ENCODE data around the gene U2AF2. TPM values are rescaled to one million over a fixed set of nuclear protein-coding genes. Genes with fewer than 3 reads are reported as not detected.

The U2AF2 gene
- total RNA-seq, 4 donors from 2014 or later: 68.4 to 115 (median 85.7) TPM

DNA sequence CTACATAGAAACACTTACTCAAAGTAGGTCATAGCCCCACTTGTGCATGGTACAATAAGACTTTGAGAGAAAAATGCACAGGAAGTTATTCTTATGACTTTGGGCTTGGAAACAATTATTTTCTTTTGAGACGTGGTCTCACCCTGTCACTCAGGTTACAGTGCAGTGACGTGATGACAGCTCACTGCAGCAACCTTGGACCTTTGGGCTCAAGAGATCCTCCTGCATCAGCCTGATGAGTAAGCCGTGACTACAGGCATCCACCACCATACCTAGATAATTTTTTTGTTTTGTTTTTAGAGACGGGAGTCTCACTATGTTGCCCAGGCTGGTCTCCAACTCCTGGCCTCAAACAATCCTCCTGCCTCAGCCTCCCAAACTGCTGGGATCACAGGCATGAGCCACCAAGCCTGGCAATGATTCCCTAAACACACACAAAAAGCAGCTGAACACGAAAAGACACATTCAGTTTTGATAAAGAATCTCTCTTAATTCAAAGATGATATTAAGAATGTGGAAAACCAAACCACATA lies 65.4 kb downstream of the U2AF2 start:
- 53 to 61% methylated on average over 5 of the region's 5 CpGs for WGBS, 2 donors
- H3K4me3 ChIP-seq (replicated peaks in 1 of 3): no peak overlapping the region
- no peak overlapping the region for H3K27ac ChIP-seq
- H3K4me1 ChIP-seq: no peaks in the 10 kb centered on the region
- intact Hi-C loops (cut with DNase I): no loop called here
- no peak for TF ChIP-seq CTCF (IDR thresholded peaks at IDR 0.05)
- no peak for TF ChIP-seq POLR2A (IDR thresholded peaks at IDR 0.05)
- no peaks in the 10 kb centered on the region for H3K36me3 ChIP-seq
- no peaks in the 10 kb centered on the region for H3K27me3 ChIP-seq
- DNase-seq: no peak
- H3K9me3 ChIP-seq: no peaks in the 10 kb centered on the region

DNA sequence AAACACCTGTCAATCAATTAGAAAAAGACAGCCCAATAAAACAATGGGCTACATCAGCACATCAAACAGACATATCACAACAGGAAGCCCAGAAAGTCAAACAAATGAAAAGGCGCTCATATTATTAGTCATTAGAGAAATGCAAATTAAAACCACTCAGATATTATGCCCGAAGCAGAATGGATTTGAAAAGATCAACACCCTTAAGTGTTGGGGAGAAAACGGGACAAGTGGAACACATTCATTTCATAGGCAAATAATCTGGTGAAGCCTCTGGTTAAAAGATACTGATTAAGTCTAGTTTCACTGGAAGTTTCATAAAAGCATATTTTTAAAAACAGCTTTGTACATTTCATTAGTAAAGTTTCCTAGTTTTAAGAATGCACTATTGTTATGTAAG lies 66.0 kb downstream of the U2AF2 start:
- TF ChIP-seq POLR2A (IDR thresholded peaks at IDR 0.05) (no peak), CTCF (IDR thresholded peaks at IDR 0.05) (no peak)
- DNase-seq: no peak
- H3K36me3 ChIP-seq: no peaks in the 10 kb centered on the region
- no peak overlapping the region for H3K4me3 ChIP-seq (replicated peaks in 1 of 3)
- no peaks in the 10 kb centered on the region for H3K9me3 ChIP-seq
- WGBS, 2 donors: 87 to 90% methylated on average over 3 of the region's 3 CpGs
- intact Hi-C loops (cut with DNase I): no loop called here
- no peaks in the 10 kb centered on the region for H3K27me3 ChIP-seq
- H3K4me1 ChIP-seq: no peaks in the 10 kb centered on the region
- H3K27ac ChIP-seq: no peak overlapping the region

DNA sequence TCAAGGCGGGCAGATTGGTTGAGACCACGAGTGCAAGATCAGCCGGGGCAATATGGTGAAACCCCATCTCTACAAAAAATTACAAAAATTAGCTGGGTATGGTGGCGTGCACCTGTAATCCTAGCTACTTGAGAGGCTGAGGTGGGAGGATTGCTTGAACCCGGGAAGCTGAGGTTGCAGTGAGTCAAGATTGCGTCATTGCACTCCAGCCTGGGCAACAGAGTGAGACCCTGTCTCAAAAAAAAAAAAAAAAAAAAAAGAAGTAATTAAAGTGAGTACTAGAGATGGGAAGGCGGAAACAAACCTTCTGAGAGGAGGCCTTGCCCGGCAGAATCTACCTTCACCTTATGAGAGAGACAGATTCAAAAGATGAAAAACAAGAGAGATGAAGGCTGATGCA lies 68.7 kb downstream of the U2AF2 start:
- Histone ChIP-seq H3K27ac (no peak overlapping the region), H3K27me3 (no peaks in the 10 kb centered on the region), H3K4me3 (replicated peaks in 1 of 3) (no peak overlapping the region), H3K4me1 (no peaks in the 10 kb centered on the region), H3K9me3 (no peaks in the 10 kb centered on the region), H3K36me3 (no peaks in the 10 kb centered on the region)
- WGBS, 2 donors: 88 to 89% methylated on average over 8 of the region's 8 CpGs
- intact Hi-C loops (cut with DNase I): no loop called here
- TF ChIP-seq CTCF (IDR thresholded peaks at IDR 0.05) (no peak), POLR2A (IDR thresholded peaks at IDR 0.05) (no peak)
- no peak for DNase-seq

Small RNA genes lying within 50 kb of the gene (small RNA-seq; reads per million reads assigned to genes)
- gene AC010525.2: not detected

Other genes with a start within 250 kb of the U2AF2 start
- gene UBE2S, start 247.2 kb upstream of the U2AF2 start, total RNA-seq: 10 to 100 TPM in 2 of 4 donors, 1 to 10 TPM in 2; 5.7 to 13.3 (median 9.8) TPM
- not detected for gene SHISA7, start 211.7 kb upstream of the U2AF2 start, total RNA-seq
- gene ISOC2, start 193.4 kb upstream of the U2AF2 start, total RNA-seq: 100 to 1,000 TPM in 2 of 4 donors, 10 to 100 TPM in 2; 52.1 to 178 (median 100) TPM
- gene C19orf85, start 190.3 kb upstream of the U2AF2 start, total RNA-seq: not detected
- 10 to 100 TPM in 2 of 4 donors, 1 to 10 TPM in 2; 2.1 to 12.0 (median 6.5) TPM for gene ZNF628, start 178.4 kb upstream of the U2AF2 start, total RNA-seq
- gene NAT14, start 169.8 kb upstream of the U2AF2 start, total RNA-seq: 10 to 100 TPM in 2 of 4 donors, 1 to 10 TPM in 2; 5.1 to 28.3 (median 12.2) TPM
- gene SSC5D, start 166.6 kb upstream of the U2AF2 start, total RNA-seq: 1 to 10 TPM; 1.7 to 2.9 (median 2.2) TPM
- not detected for gene SBK2, start 117.9 kb upstream of the U2AF2 start, total RNA-seq
- gene SBK3, start 109.5 kb upstream of the U2AF2 start, total RNA-seq: 10 to 100 TPM in 1 of 4 donors, under 1 TPM in 1, not detected in 2; 0.94 to 14.8 TPM
- gene ZNF579, start 74.2 kb upstream of the U2AF2 start, total RNA-seq: 1 to 10 TPM; 4.0 to 7.5 (median 6.6) TPM
- gene FIZ1, start 55.5 kb upstream of the U2AF2 start, total RNA-seq: 10 to 100 TPM in 3 of 4 donors, 1 to 10 TPM in 1; 9.0 to 18.5 (median 14.0) TPM
- gene ZNF524, start 54.7 kb upstream of the U2AF2 start, total RNA-seq: 10 to 100 TPM; 13.0 to 34.2 (median 28.9) TPM
- gene ZNF865, start 49.4 kb upstream of the U2AF2 start, total RNA-seq: 10 to 100 TPM in 2 of 4 donors, 1 to 10 TPM in 2; 5.5 to 12.6 (median 9.1) TPM
- 10 to 100 TPM in 1 of 4 donors, 1 to 10 TPM in 3; 5.1 to 10.0 (median 8.7) TPM for gene ZNF784, start 30.5 kb upstream of the U2AF2 start, total RNA-seq
- gene ZNF580, start 14.0 kb upstream of the U2AF2 start, total RNA-seq: 10 to 100 TPM; 29.9 to 61.1 (median 44.8) TPM
- gene ZNF581, start 11.4 kb upstream of the U2AF2 start, total RNA-seq: 10 to 100 TPM; 11.1 to 23.9 (median 15.8) TPM
- gene CCDC106, start 6.8 kb upstream of the U2AF2 start, total RNA-seq: 10 to 100 TPM; 11.2 to 23.2 (median 20.7) TPM
- gene EPN1, start 20.2 kb downstream of the U2AF2 start, total RNA-seq: 100 to 1,000 TPM in 1 of 4 donors, 10 to 100 TPM in 3; 34.8 to 102 (median 72.2) TPM
- gene NLRP9, start 83.4 kb downstream of the U2AF2 start, total RNA-seq: not detected
- not detected for gene RFPL4A, start 104.1 kb downstream of the U2AF2 start, total RNA-seq
- gene RFPL4AL1, start 114.1 kb downstream of the U2AF2 start, total RNA-seq: under 1 TPM in 1 of 4 donors, not detected in 3; 0.33 TPM
- gene NLRP11, start 177.0 kb downstream of the U2AF2 start, total RNA-seq: not detected
- gene NLRP4, start 181.5 kb downstream of the U2AF2 start, total RNA-seq: not detected